Measurements from ENCODE around the gene SORCS2. TPM values are rescaled to one million over a fixed set of nuclear protein-coding genes. Genes with fewer than 3 reads are reported as not detected.

The SORCS2 gene
- total and polyA plus RNA-seq, 4 donors, result 2.2 to 7.7 (median 2.5) TPM

DNA sequence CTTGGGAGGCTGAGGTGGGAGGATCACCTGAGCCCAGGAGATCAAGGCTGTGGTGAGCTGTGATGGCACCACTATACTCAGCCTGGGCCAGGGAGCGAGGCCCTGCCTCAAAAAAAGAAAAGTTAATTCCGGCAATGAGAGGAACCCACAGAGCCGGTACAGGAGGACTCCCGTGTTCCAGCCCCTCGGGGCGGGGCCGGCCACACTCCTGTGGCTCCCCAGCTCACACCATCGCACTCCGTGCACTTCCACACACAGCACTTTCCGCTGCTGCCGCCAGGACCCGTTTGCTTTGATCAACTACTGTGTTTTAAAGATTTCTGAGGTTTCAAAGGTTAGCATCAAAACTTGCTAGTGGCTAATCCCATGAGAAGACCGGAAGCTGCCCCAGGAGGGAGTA is 575.6 kb downstream of the SORCS2 start:
- peaks cover 0 to 3% (median 0%) of the 10 kb centered on the region in 4 donors for H3K9me3 ChIP-seq (ENCODE audit: control insufficient read depth in 4 of 4, insufficient read depth in 3 of 4, low read length in 3 of 4)
- no peaks in the 10 kb centered on the region for H3K27me3 ChIP-seq (ENCODE audit: control insufficient read depth in 3 of 3, insufficient read depth in 3 of 3, low read length in 2 of 3)
- H3K4me3 ChIP-seq, result no peak overlapping the region
- TF ChIP-seq, protein P1, sequence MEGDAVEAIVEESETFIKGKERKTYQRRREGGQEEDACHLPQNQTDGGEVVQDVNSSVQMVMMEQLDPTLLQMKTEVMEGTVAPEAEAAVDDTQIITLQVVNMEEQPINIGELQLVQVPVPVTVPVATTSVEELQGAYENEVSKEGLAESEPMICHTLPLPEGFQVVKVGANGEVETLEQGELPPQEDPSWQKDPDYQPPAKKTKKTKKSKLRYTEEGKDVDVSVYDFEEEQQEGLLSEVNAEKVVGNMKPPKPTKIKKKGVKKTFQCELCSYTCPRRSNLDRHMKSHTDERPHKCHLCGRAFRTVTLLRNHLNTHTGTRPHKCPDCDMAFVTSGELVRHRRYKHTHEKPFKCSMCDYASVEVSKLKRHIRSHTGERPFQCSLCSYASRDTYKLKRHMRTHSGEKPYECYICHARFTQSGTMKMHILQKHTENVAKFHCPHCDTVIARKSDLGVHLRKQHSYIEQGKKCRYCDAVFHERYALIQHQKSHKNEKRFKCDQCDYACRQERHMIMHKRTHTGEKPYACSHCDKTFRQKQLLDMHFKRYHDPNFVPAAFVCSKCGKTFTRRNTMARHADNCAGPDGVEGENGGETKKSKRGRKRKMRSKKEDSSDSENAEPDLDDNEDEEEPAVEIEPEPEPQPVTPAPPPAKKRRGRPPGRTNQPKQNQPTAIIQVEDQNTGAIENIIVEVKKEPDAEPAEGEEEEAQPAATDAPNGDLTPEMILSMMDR (IDR thresholded peaks at IDR 0.05; ENCODE audit: control extremely low read depth, extremely low read depth), result no peak
- WGBS, 2 donors, result 91 to 92% methylated on average over 11 to 13 of the region's 13 CpGs
- DNase-seq, result no peak
- H3K9ac ChIP-seq (ENCODE audit: insufficient read depth in 1 of 2, low read length in 2 of 2), result no peak overlapping the region
- no peak overlapping the region for H3K27ac ChIP-seq (ENCODE audit: low read depth in 1 of 2, low read length in 1 of 2)
- H3K36me3 ChIP-seq (ENCODE audit: control insufficient read depth in 4 of 4, insufficient read depth in 4 of 4, low read length in 4 of 4), result peaks cover 0 to 38% (median 27%) of the 10 kb centered on the region in 4 donors
- no peaks in the 10 kb centered on the region for H3K4me1 ChIP-seq (ENCODE audit: control insufficient read depth in 5 of 5, insufficient read depth in 5 of 5, low read length in 5 of 5)
- no peak for ATAC-seq (ENCODE audit: insufficient read depth, low FRiP score)

DNA sequence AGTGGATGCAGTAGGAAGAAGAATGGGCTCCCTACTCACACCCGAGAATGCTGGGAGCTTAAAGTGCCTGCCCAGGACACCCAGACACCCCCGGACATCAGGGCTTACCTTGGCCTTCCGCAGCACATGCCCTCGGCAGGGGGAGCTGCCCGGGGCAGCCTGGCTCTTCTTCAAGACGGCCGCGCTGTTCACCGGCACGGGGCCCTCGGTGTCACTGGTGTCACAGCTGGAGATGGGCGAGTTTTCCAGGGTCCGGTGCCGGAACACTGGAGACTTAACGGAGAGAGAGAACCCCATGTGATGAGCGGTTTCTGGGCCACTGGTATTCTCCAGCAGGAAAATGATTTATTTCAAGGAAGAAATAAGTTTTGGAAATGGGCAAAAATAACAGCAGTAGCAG is 576.4 kb downstream of the SORCS2 start:
- Histone ChIP-seq H3K9me3 (ENCODE audit: control insufficient read depth in 4 of 4, insufficient read depth in 3 of 4, low read length in 3 of 4) (peaks cover 0 to 3% (median 0%) of the 10 kb centered on the region in 4 donors), H3K4me3 (no peak overlapping the region), H3K27ac (ENCODE audit: low read depth in 1 of 2, low read length in 1 of 2) (no peak overlapping the region), H3K4me1 (ENCODE audit: control insufficient read depth in 5 of 5, insufficient read depth in 5 of 5, low read length in 5 of 5) (no peaks in the 10 kb centered on the region), H3K9ac (ENCODE audit: insufficient read depth in 1 of 2, low read length in 2 of 2) (no peak overlapping the region), H3K27me3 (ENCODE audit: control insufficient read depth in 3 of 3, insufficient read depth in 3 of 3, low read length in 2 of 3) (no peaks in the 10 kb centered on the region), H3K36me3 (ENCODE audit: control insufficient read depth in 4 of 4, insufficient read depth in 4 of 4, low read length in 4 of 4) (peaks cover 0 to 41% (median 28%) of the 10 kb centered on the region in 4 donors)
- 95 to 96% methylated on average over 16 of the region's 16 CpGs for WGBS, 2 donors
- TF ChIP-seq, protein P1 (IDR thresholded peaks at IDR 0.05; ENCODE audit: control extremely low read depth, extremely low read depth), result no peak
- DNase-seq (no peak), ATAC-seq (ENCODE audit: insufficient read depth, low FRiP score) (no peak)

DNA sequence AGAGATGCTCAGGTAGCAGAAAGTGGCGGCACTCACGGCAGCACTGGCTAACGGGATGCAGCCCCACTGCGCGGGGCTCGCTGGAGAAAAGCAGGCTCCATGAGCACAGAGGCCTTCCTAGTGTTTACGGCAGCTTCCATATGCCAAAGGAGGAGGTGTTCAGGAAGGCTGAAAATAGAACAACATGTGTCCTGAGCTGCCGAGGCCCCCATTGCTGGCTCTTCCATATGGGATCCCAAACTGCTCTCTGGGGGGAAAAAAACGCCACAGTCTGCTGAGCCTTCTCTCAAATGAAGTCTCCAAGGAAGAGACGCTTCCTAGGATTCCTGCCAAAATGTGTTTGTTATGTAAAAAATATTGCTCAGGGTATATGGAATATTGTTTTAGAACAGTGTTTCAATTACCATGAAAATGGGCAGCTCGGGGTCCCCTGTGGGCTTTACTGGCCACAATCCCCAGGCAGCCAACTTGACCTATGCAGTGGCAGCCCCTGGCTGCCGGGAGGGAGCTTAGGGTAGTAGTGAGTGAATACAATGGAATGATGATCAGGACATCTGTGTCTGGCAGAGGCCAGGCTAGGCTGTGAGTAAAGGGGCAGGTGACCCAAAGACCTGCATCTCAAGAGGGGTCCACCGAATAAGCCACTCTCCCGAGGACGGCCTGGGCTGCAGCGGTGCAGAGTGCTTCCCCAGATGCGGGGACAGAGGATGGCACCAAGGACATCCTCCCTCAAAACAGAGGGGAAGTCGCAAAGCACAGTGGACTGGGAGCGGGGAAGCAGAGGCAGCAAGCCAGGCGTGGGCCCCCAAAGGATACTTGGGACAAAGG is 577.3 kb downstream of the SORCS2 start:
- 90 to 91% methylated on average over 20 of the region's 20 CpGs for WGBS, 2 donors
- no peak for DNase-seq
- H3K36me3 ChIP-seq (ENCODE audit: control insufficient read depth in 4 of 4, insufficient read depth in 4 of 4, low read length in 4 of 4), result peaks cover 0 to 47% (median 28%) of the 10 kb centered on the region in 4 donors

More for the DNA sequence above, 577.3 kb downstream of the SORCS2 start:
- TF ChIP-seq, protein P1 (IDR thresholded peaks at IDR 0.05; ENCODE audit: control extremely low read depth, extremely low read depth), result no peak
- Histone ChIP-seq H3K9ac (ENCODE audit: insufficient read depth in 1 of 2, low read length in 2 of 2) (no peak overlapping the region), H3K4me1 (ENCODE audit: control insufficient read depth in 5 of 5, insufficient read depth in 5 of 5, low read length in 5 of 5) (no peaks in the 10 kb centered on the region), H3K9me3 (ENCODE audit: control insufficient read depth in 4 of 4, insufficient read depth in 3 of 4, low read length in 3 of 4) (peaks cover 0 to 3% (median 0%) of the 10 kb centered on the region in 4 donors), H3K27me3 (ENCODE audit: control insufficient read depth in 3 of 3, insufficient read depth in 3 of 3, low read length in 2 of 3) (no peaks in the 10 kb centered on the region), H3K27ac (ENCODE audit: low read depth in 1 of 2, low read length in 1 of 2) (no peak overlapping the region), H3K4me3 (no peak overlapping the region)
- no peak for ATAC-seq (ENCODE audit: insufficient read depth, low FRiP score)
